SK-N-MC (cell line): ENCODE data around the gene POFUT2.

ENCODE experiments used
- EZH2 ChIP-seq: fragments of 200-600 bp; sonication (generic); IDR thresholded peaks from one replicate; pipeline ENCODE4 v1.6.1; 2017; ENCODE audit warnings: antibody characterized with exemption
- FOXP2 ChIP-seq: optimal IDR thresholded peaks from 2 replicates; pipeline ENCODE3; 2011; ENCODE audit warnings: mild to moderate bottlenecking, moderate library complexity; ENCODE audit not compliant: insufficient read depth; ENCODE audit errors: extremely low read length, control extremely low read depth
- POLR2AphosphoS5 ChIP-seq: IDR thresholded peaks from 2 replicates; pipeline ENCODE4 v1.6.1; 2012; ENCODE audit warnings: mild to moderate bottlenecking, low read depth, low read length, borderline replicate concordance

- TF ChIP-seq EZH2 (no peak), POLR2AphosphoS5 (no peak), FOXP2 (no peak)
Observed at GRCh38 chr21:45246386-45247320, 41.0 kb downstream of the POFUT2 start.
